HepG2 (cell line): ENCODE data around the gene ITIH1. TPM values are rescaled to one million over a fixed set of nuclear protein-coding genes. Genes with fewer than 3 reads are reported as not detected.

ENCODE experiments used
- CCAR2 ChIP-seq: fragments of 200-400 bp; formaldehyde crosslinking; optimal IDR thresholded peaks from 2 replicates; pipeline ENCODE3; 2018; ENCODE audit warnings: low read depth, mild to moderate bottlenecking, low read length, moderate library complexity
- CSRNP2 ChIP-seq: sonication (generic); formaldehyde crosslinking; conservative IDR thresholded peaks from 2 replicates; pipeline ENCODE4 v1.8.0; 2022; ENCODE audit warnings: low read depth, missing genetic modification reagents
- DMAP1 ChIP-seq: IDR thresholded peaks from 2 replicates; pipeline ENCODE4 v1.6.1; 2016
- FOXA1 ChIP-seq, 2 experiments: fragments of 450-650 bp in 1 of 2; sonication (generic) in 1 of 2; formaldehyde crosslinking in 1 of 2; IDR thresholded peaks; 2 replicates each; pipeline versions ENCODE4 v1.4.0 to v1.6.1; 2016 to 2020; ENCODE audit warnings: missing genetic modification reagents in 1 of 2
- FOXK2 ChIP-seq: fragments of 450-650 bp; IDR thresholded peaks from 2 replicates; pipeline ENCODE4 v1.6.1; 2016
- HNF4G ChIP-seq, 2 experiments: sonication (generic) in 1 of 2; formaldehyde crosslinking in 1 of 2; IDR thresholded peaks; 2 replicates each; pipeline versions ENCODE4 v1.4.0 to v1.6.1; 2011 to 2020; ENCODE audit warnings: borderline replicate concordance in 2 of 2, low read depth in 2 of 2, mild to moderate bottlenecking in 2 of 2, low read length in 1 of 2, missing genetic modification reagents in 1 of 2, moderate library complexity in 1 of 2
- KAT8 ChIP-seq: IDR thresholded peaks from 2 replicates; pipeline ENCODE4 v1.6.1; 2016; ENCODE audit warnings: missing genetic modification reagents, missing compliant biosample characterization
- KDM2A ChIP-seq: sonication (generic); formaldehyde crosslinking; IDR thresholded peaks from 2 replicates; pipeline ENCODE4 v1.4.0; 2020; ENCODE audit warnings: low read depth, missing genetic modification reagents, borderline replicate concordance
- MEIS1 ChIP-seq: sonication (generic); formaldehyde crosslinking; IDR thresholded peaks from 2 replicates; pipeline ENCODE4 v1.9.0; 2021; ENCODE audit warnings: mild to moderate bottlenecking, missing genetic modification reagents, moderate library complexity, borderline replicate concordance
- MTA3 ChIP-seq: sonication (generic); formaldehyde crosslinking; IDR thresholded peaks from 2 replicates; pipeline ENCODE4 v1.4.0; 2020; ENCODE audit warnings: missing genetic modification reagents
- MZF1 ChIP-seq: sonication (generic); formaldehyde crosslinking; IDR thresholded peaks from 2 replicates; pipeline ENCODE4 v1.8.1; 2023; ENCODE audit warnings: mild to moderate bottlenecking, missing genetic modification reagents, borderline replicate concordance
- NFATC3 ChIP-seq: sonication (generic); formaldehyde crosslinking; IDR thresholded peaks from 2 replicates; pipeline ENCODE4 v1.5.1; 2020; ENCODE audit warnings: mild to moderate bottlenecking, missing genetic modification reagents
- NFE2 ChIP-seq: sonication (generic); formaldehyde crosslinking; IDR thresholded peaks from 2 replicates; pipeline ENCODE4 v1.4.0; 2020; ENCODE audit warnings: missing genetic modification reagents
- PAX8 ChIP-seq: sonication (generic); formaldehyde crosslinking; IDR thresholded peaks from 2 replicates; pipeline ENCODE4 v1.8.0; 2022; ENCODE audit warnings: mild to moderate bottlenecking, missing genetic modification reagents, borderline replicate concordance
- PPARG ChIP-seq: conservative IDR thresholded peaks from 2 replicates; pipeline ENCODE4 v1.6.1; 2016; ENCODE audit warnings: missing biosample characterization, missing genetic modification reagents
- REXO4 ChIP-seq: sonication (generic); formaldehyde crosslinking; IDR thresholded peaks from 2 replicates; pipeline ENCODE4 v1.8.0; 2022; ENCODE audit warnings: missing genetic modification reagents, mild to moderate bottlenecking, borderline replicate concordance
- SCMH1 ChIP-seq: sonication (generic); formaldehyde crosslinking; IDR thresholded peaks from 2 replicates; pipeline ENCODE4 v1.9.0; 2021; ENCODE audit warnings: missing genetic modification reagents, mild to moderate bottlenecking, borderline replicate concordance
- SMC3 ChIP-seq: IDR thresholded peaks from 2 replicates; pipeline ENCODE4 v1.6.1; 2011; ENCODE audit warnings: low read length, improper control_type of control experiment
- ZBTB44 ChIP-seq: sonication (generic); formaldehyde crosslinking; IDR thresholded peaks from 2 replicates; pipeline ENCODE4 v1.4.0; 2020; ENCODE audit warnings: missing genetic modification reagents
- ZFP41 ChIP-seq: sonication (generic); formaldehyde crosslinking; IDR thresholded peaks from 2 replicates; pipeline ENCODE4 v1.4.0; 2020; ENCODE audit warnings: mild to moderate bottlenecking, missing genetic modification reagents, borderline replicate concordance
- ZFY ChIP-seq: sonication (generic); formaldehyde crosslinking; IDR thresholded peaks from 2 replicates; pipeline ENCODE4 v1.4.0; 2020; ENCODE audit warnings: missing genetic modification reagents
- ZNF235 ChIP-seq: sonication (generic); formaldehyde crosslinking; IDR thresholded peaks from 2 replicates; pipeline ENCODE4 v1.8.1; 2023; ENCODE audit warnings: mild to moderate bottlenecking, missing genetic modification reagents, borderline replicate concordance
- ZNF30 ChIP-seq: sonication (generic); formaldehyde crosslinking; IDR thresholded peaks from 2 replicates; pipeline ENCODE4 v1.5.0; 2020; ENCODE audit warnings: mild to moderate bottlenecking, missing genetic modification reagents
- ZNF432 ChIP-seq: sonication (generic); formaldehyde crosslinking; IDR thresholded peaks from 2 replicates; pipeline ENCODE4 v1.5.0; 2020; ENCODE audit warnings: missing genetic modification reagents, mild to moderate bottlenecking, borderline replicate concordance
- ZNF567 ChIP-seq: sonication (generic); formaldehyde crosslinking; IDR thresholded peaks from 2 replicates; pipeline ENCODE4 v1.8.1; 2023; ENCODE audit warnings: mild to moderate bottlenecking, missing genetic modification reagents, borderline replicate concordance
- ZNF597 ChIP-seq: sonication (generic); formaldehyde crosslinking; IDR thresholded peaks from 2 replicates; pipeline ENCODE4 v1.5.0; 2020; ENCODE audit warnings: missing genetic modification reagents
- ZNF75D ChIP-seq: sonication (generic); formaldehyde crosslinking; IDR thresholded peaks from 2 replicates; pipeline ENCODE4 v1.8.1; 2023; ENCODE audit warnings: missing genetic modification reagents, mild to moderate bottlenecking, borderline replicate concordance
- ZNF879 ChIP-seq: sonication (generic); formaldehyde crosslinking; IDR thresholded peaks from 2 replicates; pipeline ENCODE4 v1.8.1; 2023; ENCODE audit warnings: missing genetic modification reagents
- ZSCAN20 ChIP-seq: sonication (generic); formaldehyde crosslinking; IDR thresholded peaks from 2 replicates; pipeline ENCODE4 v1.4.0; 2020; ENCODE audit warnings: missing genetic modification reagents, mild to moderate bottlenecking, borderline replicate concordance
- polyA plus RNA-seq, 8 experiments: library from polyadenylated mRNA; depleted of rRNA in 3 of 8; stranded (reverse) in 7 of 8; unstranded in 1 of 8; fragments of >200 nt; fragmentation: Illumina TruSeq in 4 of 8; extraction: Trizol in 4 of 8; gene quantifications; 2 replicates each; pipeline versions ENCODE4 v1.2.1 to v1.2.3, GENCODE V29; 2011 to 2016; ENCODE audit warnings: low read depth in 4 of 8, missing spikeins in 1 of 8, mixed read lengths in 1 of 8; ENCODE audit not compliant: insufficient read depth in 1 of 8
- total RNA-seq, 5 experiments: library from RNA; depleted of rRNA; stranded (reverse); fragments of >200 nt; fragmentation: Illumina TruSeq; extraction: Trizol; gene quantifications; 2 replicates each; pipeline ENCODE4 v1.2.3, GENCODE V29; 2016; ENCODE audit warnings: low read depth in 1 of 5

ITIH1 gene
- total and polyA plus RNA-seq, 2 of the 13 experiments (the other 11 are each of a cell fraction or from before 2014, with no cell fraction given), result 12.3 to 19.6 TPM

GRCh38 chr3:52792413-52792812 is 15.0 kb downstream of the ITIH1 start (continued):
- no peak for TF ChIP-seq ZNF567 (CRISPR knock-in tag)
- peak; percentile 63 for TF ChIP-seq ZFY (CRISPR knock-in tag)
- peak; percentile 36; the same call in 1 of the 2 replicates for TF ChIP-seq HNF4G (IDR thresholded peaks at IDR 0.05; ENCODE audit: borderline replicate concordance, low read depth, low read length)
- TF ChIP-seq HNF4G (CRISPR knock-in tag; IDR thresholded peaks at IDR 0.05; ENCODE audit: borderline replicate concordance, low read depth), result no peak
- TF ChIP-seq ZFP41 (CRISPR knock-in tag), result no peak
- no peak for TF ChIP-seq PAX8
- TF ChIP-seq CSRNP2, result no peak
- TF ChIP-seq NFATC3 (CRISPR knock-in tag), result no peak
- TF ChIP-seq ZNF75D (CRISPR knock-in tag), result no peak
- TF ChIP-seq FOXK2, result no peak
- no peak for TF ChIP-seq ZNF432 (CRISPR knock-in tag)
- TF ChIP-seq KAT8 (CRISPR knock-in tag), result no peak; the same call in 1 of the 2 replicates
- TF ChIP-seq KDM2A, result peak; percentile 40; the same call in 1 of the 2 replicates
- no peak for TF ChIP-seq MTA3
- TF ChIP-seq FOXA1 (IDR thresholded peaks at IDR 0.05), result no peak
- 0 out of 2 replicates have a peak, but pooled peaks have one; percentile 19 for TF ChIP-seq FOXA1 (CRISPR knock-in tag; IDR thresholded peaks at IDR 0.05)
- no peak for TF ChIP-seq MEIS1 (CRISPR knock-in tag)
- no peak for TF ChIP-seq SCMH1 (CRISPR knock-in tag)
- no peak for TF ChIP-seq ZBTB44 (CRISPR knock-in tag)
- no peak for TF ChIP-seq ZNF597 (CRISPR knock-in tag)
- no peak for TF ChIP-seq REXO4 (CRISPR knock-in tag)
- TF ChIP-seq MZF1 (CRISPR knock-in tag), result no peak
- no peak for TF ChIP-seq ZNF879 (CRISPR knock-in tag)
- TF ChIP-seq ZNF30 (CRISPR knock-in tag), result no peak
- no peak for TF ChIP-seq SMC3
- no peak for TF ChIP-seq CCAR2
- no peak for TF ChIP-seq NFE2 (CRISPR knock-in tag)
- no peak for TF ChIP-seq ZNF235 (CRISPR knock-in tag)
- TF ChIP-seq ZSCAN20 (CRISPR knock-in tag), result no peak; the same call in 1 of the 2 replicates
- 0 out of 2 replicates have a peak, but pooled peaks have one; percentile 27 for TF ChIP-seq PPARG (CRISPR knock-in tag)
- no peak for TF ChIP-seq DMAP1
